B cell (primary cell): Measurements from ENCODE around the gene KCNMB2.

Experiments
- CTCF ChIP-seq: fragments of 200-600 bp; IDR thresholded peaks from one replicate; pipeline ENCODE4 v1.8.0; 2022; ENCODE audit warnings: antibody characterized with exemption, mild to moderate bottlenecking
- EZH2 ChIP-seq: IDR thresholded peaks from 2 replicates; pipeline ENCODE4 v1.6.1; 2012; ENCODE audit warnings: borderline replicate concordance, low read depth, mild to moderate bottlenecking, moderate library complexity, low read length; ENCODE audit not compliant: insufficient read depth, poor library complexity, severe bottlenecking

- TF ChIP-seq CTCF, result no peak
- no peak for TF ChIP-seq EZH2
These were observed 49.3 kb upstream of the KCNMB2 start for GRCh38 chr3:178486903-178487302.
